ENCODE results near the gene CALCOCO1. TPM values are rescaled to one million over a fixed set of nuclear protein-coding genes. Genes with fewer than 3 reads are reported as not detected.
A peak's percentile ranks its signal among the peaks of the same experiment; 100 is the strongest.

CALCOCO1 gene
- total RNA-seq, 1 experiment from 2014 or later: 88.9 TPM

- no peak overlapping the region for H2AFZ ChIP-seq
- 0 out of 2 replicates have a peak, but pooled peaks cover 10% of the 10 kb centered on the region for H3K4me1 ChIP-seq (replicated peaks; ENCODE audit: insufficient read depth)
- H3F3A ChIP-seq (ENCODE audit: insufficient read depth, low read depth): no peaks in the 10 kb centered on the region
- H3K4me2 ChIP-seq: no peak overlapping the region
- BruUV-seq (replicated peaks): no TSS peak
- no peaks in the 10 kb centered on the region for H3K9me3 ChIP-seq (ENCODE audit: insufficient read depth, low read depth)
- TF ChIP-seq, protein P1, sequence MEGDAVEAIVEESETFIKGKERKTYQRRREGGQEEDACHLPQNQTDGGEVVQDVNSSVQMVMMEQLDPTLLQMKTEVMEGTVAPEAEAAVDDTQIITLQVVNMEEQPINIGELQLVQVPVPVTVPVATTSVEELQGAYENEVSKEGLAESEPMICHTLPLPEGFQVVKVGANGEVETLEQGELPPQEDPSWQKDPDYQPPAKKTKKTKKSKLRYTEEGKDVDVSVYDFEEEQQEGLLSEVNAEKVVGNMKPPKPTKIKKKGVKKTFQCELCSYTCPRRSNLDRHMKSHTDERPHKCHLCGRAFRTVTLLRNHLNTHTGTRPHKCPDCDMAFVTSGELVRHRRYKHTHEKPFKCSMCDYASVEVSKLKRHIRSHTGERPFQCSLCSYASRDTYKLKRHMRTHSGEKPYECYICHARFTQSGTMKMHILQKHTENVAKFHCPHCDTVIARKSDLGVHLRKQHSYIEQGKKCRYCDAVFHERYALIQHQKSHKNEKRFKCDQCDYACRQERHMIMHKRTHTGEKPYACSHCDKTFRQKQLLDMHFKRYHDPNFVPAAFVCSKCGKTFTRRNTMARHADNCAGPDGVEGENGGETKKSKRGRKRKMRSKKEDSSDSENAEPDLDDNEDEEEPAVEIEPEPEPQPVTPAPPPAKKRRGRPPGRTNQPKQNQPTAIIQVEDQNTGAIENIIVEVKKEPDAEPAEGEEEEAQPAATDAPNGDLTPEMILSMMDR (conservative IDR thresholded peaks at IDR 0.05): no peak
- no peak for TF ChIP-seq EZH2 (IDR thresholded peaks at IDR 0.05; ENCODE audit: low read depth)
- H3K27ac ChIP-seq: no peak overlapping the region
- intact Hi-C loops (cut with micrococcal nuclease; ENCODE audit: unreplicated experiment): no loop called here
- H3K79me2 ChIP-seq (ENCODE audit: low read depth): no peaks in the 10 kb centered on the region
- no peaks in the 10 kb centered on the region for H3K9me2 ChIP-seq (ENCODE audit: insufficient read depth)
- ChIA-PET POLR2A (ENCODE audit: unreplicated experiment) (interaction anchor here (0.7 kb wide), 1 partner anchor 175 kb away, joined by 7 read pairs; no protein-coding TSS in a partner anchor), CTCF (interaction anchor here (0.7 to 1.7 kb wide), 2 partner anchors 14 to 17 kb away, joined by 5 to 9 read pairs; no protein-coding TSS in a partner anchor)
- no peaks in the 10 kb centered on the region for H4K20me1 ChIP-seq (ENCODE audit: insufficient read depth)
- H3K36me3 ChIP-seq (ENCODE audit: low read depth): no peaks in the 10 kb centered on the region
- H3K4me3 ChIP-seq: no peak overlapping the region
- H3K27me3 ChIP-seq (ENCODE audit: insufficient read depth, low read depth): no peaks in the 10 kb centered on the region
- DNase-seq: no peak
Measured at GRCh38 chr12:53758081-53758729, 31.0 kb upstream of the CALCOCO1 start.

- no peak overlapping the region for H3K27ac ChIP-seq
- H3K4me3 ChIP-seq: no peak overlapping the region
- H3K4me1 ChIP-seq (replicated peaks; ENCODE audit: insufficient read depth): 0 out of 2 replicates have a peak, but pooled peaks cover 10% of the 10 kb centered on the region
- no peaks in the 10 kb centered on the region for H3K79me2 ChIP-seq (ENCODE audit: low read depth)
- H2AFZ ChIP-seq: no peak overlapping the region
- no peaks in the 10 kb centered on the region for H4K20me1 ChIP-seq (ENCODE audit: insufficient read depth)
- ChIA-PET CTCF (interaction anchor here (0.7 to 1.7 kb wide), 5 partner anchors 8 to 658 kb away, joined by 3 to 9 read pairs (median 4); no protein-coding TSS in a partner anchor), POLR2A (ENCODE audit: unreplicated experiment) (no interaction called here)
- no peaks in the 10 kb centered on the region for H3K9me2 ChIP-seq (ENCODE audit: insufficient read depth)
- no peaks in the 10 kb centered on the region for H3K9me3 ChIP-seq (ENCODE audit: insufficient read depth, low read depth)
- H3K36me3 ChIP-seq (ENCODE audit: low read depth): no peaks in the 10 kb centered on the region
- DNase-seq: peak in 1 of 2 experiments; percentile 49
- TF ChIP-seq, protein P1 (conservative IDR thresholded peaks at IDR 0.05): peak; percentile 86
- TF ChIP-seq EZH2 (IDR thresholded peaks at IDR 0.05; ENCODE audit: low read depth): no peak
- no peaks in the 10 kb centered on the region for H3F3A ChIP-seq (ENCODE audit: insufficient read depth, low read depth)
- no peaks in the 10 kb centered on the region for H3K27me3 ChIP-seq (ENCODE audit: insufficient read depth, low read depth)
- no peak overlapping the region for H3K4me2 ChIP-seq
- BruUV-seq (replicated peaks): no TSS peak
- intact Hi-C loops (cut with micrococcal nuclease; ENCODE audit: unreplicated experiment): no loop called here
Measured at GRCh38 chr12:53757101-53757770, 30.0 kb upstream of the CALCOCO1 start.

GRCh38 chr12:53756300-53757100, 29.2 kb upstream of the CALCOCO1 start:
- no peak overlapping the region for H3K4me2 ChIP-seq
- no peaks in the 10 kb centered on the region for H4K20me1 ChIP-seq (ENCODE audit: insufficient read depth)
- intact Hi-C loops (cut with micrococcal nuclease; ENCODE audit: unreplicated experiment): no loop called here
- H3K9me2 ChIP-seq (ENCODE audit: insufficient read depth): no peaks in the 10 kb centered on the region
- TF ChIP-seq, protein P1 (conservative IDR thresholded peaks at IDR 0.05): no peak
- TF ChIP-seq EZH2 (IDR thresholded peaks at IDR 0.05; ENCODE audit: low read depth): no peak
- no peak for DNase-seq
- H3F3A ChIP-seq (ENCODE audit: insufficient read depth, low read depth): no peaks in the 10 kb centered on the region
- H3K4me1 ChIP-seq (replicated peaks; ENCODE audit: insufficient read depth): 0 out of 2 replicates have a peak, but pooled peaks cover 8% of the 10 kb centered on the region
- no peaks in the 10 kb centered on the region for H3K36me3 ChIP-seq (ENCODE audit: low read depth)
- ChIA-PET CTCF (interaction anchor here (0.7 to 1.7 kb wide), 3 partner anchors 9 to 659 kb away, joined by 3 to 5 read pairs (median 4); no protein-coding TSS in a partner anchor), POLR2A (ENCODE audit: unreplicated experiment) (no interaction called here)
- no peak overlapping the region for H3K27ac ChIP-seq
- no TSS peak for BruUV-seq (replicated peaks)
- H2AFZ ChIP-seq: no peak overlapping the region
- H3K27me3 ChIP-seq (ENCODE audit: insufficient read depth, low read depth): no peaks in the 10 kb centered on the region
- H3K9me3 ChIP-seq (ENCODE audit: insufficient read depth, low read depth): no peaks in the 10 kb centered on the region
- no peaks in the 10 kb centered on the region for H3K79me2 ChIP-seq (ENCODE audit: low read depth)
- H3K4me3 ChIP-seq: no peak overlapping the region

Measured in PC-9 (cell line).